DLD1 (cell line): Measurements from ENCODE around the gene PPIP5K2.

Source experiments
- in situ Hi-C: cut with HindIII; loops from 2 replicates; pipeline ENCODE4 v1.10.0; 2017; ENCODE audit warnings: low sequenced_read_pairs

Gene PPIP5K2

GRCh38 chr5:103235891-103236290, 115.8 kb downstream of the PPIP5K2 start:
- in situ Hi-C loops: no loop called here

- in situ Hi-C loops: no loop called here
Measured at GRCh38 chr5:103237778-103238177, 117.7 kb downstream of the PPIP5K2 start.

GRCh38 chr5:103243665-103244064, 123.6 kb downstream of the PPIP5K2 start:
- in situ Hi-C loops: no loop called here

- in situ Hi-C loops: no loop called here
Measured at GRCh38 chr5:103244398-103244797, 124.3 kb downstream of the PPIP5K2 start.

- in situ Hi-C loops: no loop called here
Measured at GRCh38 chr5:103245761-103246160, 125.7 kb downstream of the PPIP5K2 start.

- in situ Hi-C loops: no loop called here
Measured at GRCh38 chr5:103247118-103247517, 127.0 kb downstream of the PPIP5K2 start.

- in situ Hi-C loops: no loop called here
Measured at GRCh38 chr5:103249068-103249467, 129.0 kb downstream of the PPIP5K2 start.

GRCh38 chr5:103254921-103255320, 134.8 kb downstream of the PPIP5K2 start:
- in situ Hi-C loops: no loop called here

GRCh38 chr5:103255691-103256090, 135.6 kb downstream of the PPIP5K2 start:
- in situ Hi-C loops: no loop called here

GRCh38 chr5:103256178-103256577, 136.1 kb downstream of the PPIP5K2 start:
- in situ Hi-C loops: no loop called here

GRCh38 chr5:103258368-103258956, 138.4 kb downstream of the PPIP5K2 start, which contains the start of gene MACIR:
Gene MACIR (plus strand): TSS chr5:103258763. CDS start chr5:103275920, 17,157 bp downstream.
- in situ Hi-C loops: no loop called here

GRCh38 chr5:103258957-103259704, 139.0 kb downstream of the PPIP5K2 start:
- in situ Hi-C loops: no loop called here

GRCh38 chr5:103259705-103260355, 139.7 kb downstream of the PPIP5K2 start:
- in situ Hi-C loops: no loop called here

GRCh38 chr5:103260951-103261350, 140.8 kb downstream of the PPIP5K2 start:
- in situ Hi-C loops: no loop called here
